Colonic mucosa (tissue), 4 donors: ENCODE data around the gene CRTC1. TPM values are rescaled to one million over a fixed set of nuclear protein-coding genes. Genes with fewer than 3 reads are reported as not detected.

ENCODE experiments used
- DNase-seq: peaks from one replicate; pipeline ENCODE4 v3.0.0-alpha.2; 2020
- H3K27ac ChIP-seq: fragments of 200-600 bp; one replicate; pipeline ENCODE4 v1.8.0; 2021
- H3K27me3 ChIP-seq: fragments of 200-600 bp; one replicate; pipeline ENCODE4 v1.8.0; 2021
- H3K36me3 ChIP-seq: fragments of 200-600 bp; one replicate; pipeline ENCODE4 v1.8.0; 2021
- H3K4me1 ChIP-seq: fragments of 200-600 bp; one replicate; pipeline ENCODE4 v1.8.0; 2021; ENCODE audit warnings: mild to moderate bottlenecking
- H3K4me3 ChIP-seq: fragments of 200-600 bp; one replicate; pipeline ENCODE4 v1.8.0; 2021
- H3K9ac ChIP-seq, 2 donors: one replicate each; pipeline ENCODE4 v1.7.0; 2013; ENCODE audit warnings: control low read depth in 2 of 2, low read depth in 2 of 2, low read length in 2 of 2
- H3K9me3 ChIP-seq: fragments of 200-600 bp; one replicate; pipeline ENCODE4 v1.8.0; 2021
- CTCF ChIP-seq: fragments of 200-600 bp; IDR thresholded peaks from one replicate; pipeline ENCODE4 v1.8.0; 2022; ENCODE audit warnings: antibody characterized with exemption, mild to moderate bottlenecking
- intact Hi-C: fragments of 100-400 bp; cut with DNase I; formaldehyde crosslinking; loops from one replicate; pipeline ENCODE4 v1.14.1; 2022
- total RNA-seq, 2 donors: library from RNA; stranded (reverse); fragmentation: NEBNext Ultra II Directional in 1 of 2; extraction: Animal tissue kit (Norgen Biotek cat#: 25700) in 1 of 2; gene quantifications; one replicate each; pipeline ENCODE4 v1.2.1, GENCODE V29; 2021
- donor health status: healthy.
- donor health status: DM: no; HTN: no; CAD: no.
- donor health status: DM: no; HTN: no; CAD: no.

The CRTC1 gene
- total RNA-seq, 2 donors from 2014 or later = 7.6 to 10.3 TPM

- TF ChIP-seq CTCF = no peak
- H3K9ac ChIP-seq = no peak overlapping the region
- H3K27ac ChIP-seq = no peak overlapping the region
- H3K27me3 ChIP-seq = no peaks in the 10 kb centered on the region
- no peaks in the 10 kb centered on the region for H3K36me3 ChIP-seq
- no peak for DNase-seq
- intact Hi-C loops = no loop called here
- peaks cover under 1% of the 10 kb centered on the region for H3K4me1 ChIP-seq
- H3K9me3 ChIP-seq = no peaks in the 10 kb centered on the region
- no peak overlapping the region for H3K4me3 ChIP-seq
These were observed 86.6 kb downstream of the CRTC1 start for GRCh38 chr19:18769989-18770528.

GRCh38 chr19:18770663-18771327 is 87.3 kb downstream of the CRTC1 start:
- intact Hi-C loops = no loop called here
- H3K27ac ChIP-seq = no peak overlapping the region
- H3K4me3 ChIP-seq = no peak overlapping the region
- no peaks in the 10 kb centered on the region for H3K9me3 ChIP-seq
- no peak for DNase-seq
- no peak for TF ChIP-seq CTCF
- no peaks in the 10 kb centered on the region for H3K36me3 ChIP-seq
- H3K27me3 ChIP-seq = no peaks in the 10 kb centered on the region
- no peaks in the 10 kb centered on the region for H3K4me1 ChIP-seq
- no peak overlapping the region for H3K9ac ChIP-seq

GRCh38 chr19:18771328-18772242 is 88.1 kb downstream of the CRTC1 start:
- intact Hi-C loops = no loop called here
- Histone ChIP-seq H3K4me3 (no peak overlapping the region), H3K27ac (no peak overlapping the region), H3K4me1 (no peaks in the 10 kb centered on the region), H3K9ac (no peak overlapping the region), H3K36me3 (no peaks in the 10 kb centered on the region), H3K9me3 (no peaks in the 10 kb centered on the region), H3K27me3 (no peaks in the 10 kb centered on the region)
- no peak for DNase-seq
- no peak for TF ChIP-seq CTCF

- intact Hi-C loops = no loop called here
- no peak for TF ChIP-seq CTCF
These were observed 89.4 kb downstream of the CRTC1 start for GRCh38 chr19:18772620-18773587.

GRCh38 chr19:18773682-18774081 is 90.2 kb downstream of the CRTC1 start:
- no peak for TF ChIP-seq CTCF
- no peak overlapping the region for H3K9ac ChIP-seq
- H3K27me3 ChIP-seq = no peaks in the 10 kb centered on the region
- DNase-seq = no peak
- no peaks in the 10 kb centered on the region for H3K9me3 ChIP-seq
- no peak overlapping the region for H3K27ac ChIP-seq
- intact Hi-C loops = no loop called here
- no peaks in the 10 kb centered on the region for H3K36me3 ChIP-seq
- no peaks in the 10 kb centered on the region for H3K4me1 ChIP-seq
- no peak overlapping the region for H3K4me3 ChIP-seq

More at GRCh38 chr19:18772620-18773587, 89.4 kb downstream of the CRTC1 start:
- Histone ChIP-seq H3K27me3 (no peaks in the 10 kb centered on the region), H3K4me3 (no peak overlapping the region), H3K27ac (no peak overlapping the region), H3K9ac (no peak overlapping the region), H3K4me1 (no peaks in the 10 kb centered on the region), H3K9me3 (no peaks in the 10 kb centered on the region), H3K36me3 (no peaks in the 10 kb centered on the region)
- DNase-seq = no peak
